Ishikawa (cell line): ENCODE results near the gene PRKACA.

Experiments used
- CEBPB ChIP-seq: IDR thresholded peaks from 2 replicates; pipeline ENCODE4 v1.6.1; 2012
- CREB1 ChIP-seq: IDR thresholded peaks from 2 replicates; pipeline ENCODE4 v1.6.1; 2012; ENCODE audit warnings: low read depth
- EGR1 ChIP-seq: IDR thresholded peaks from 2 replicates; pipeline ENCODE4 v1.6.1; 2012
- EP300 ChIP-seq: IDR thresholded peaks from 2 replicates; pipeline ENCODE4 v1.6.1; 2012; ENCODE audit warnings: borderline replicate concordance
- FOXM1 ChIP-seq: IDR thresholded peaks from 2 replicates; pipeline ENCODE4 v1.6.1; 2012; ENCODE audit warnings: low read depth, borderline replicate concordance
- MAX ChIP-seq: IDR thresholded peaks from 2 replicates; pipeline ENCODE4 v1.6.1; 2012
- RAD21 ChIP-seq: IDR thresholded peaks from 2 replicates; pipeline ENCODE4 v1.6.1; 2012; ENCODE audit warnings: low read depth
- REST ChIP-seq: IDR thresholded peaks from 2 replicates; pipeline ENCODE4 v1.6.1; 2012; ENCODE audit warnings: low read depth, mild to moderate bottlenecking
- YY1 ChIP-seq: IDR thresholded peaks from 2 replicates; pipeline ENCODE4 v1.6.1; 2012; ENCODE audit warnings: low read depth

- TF ChIP-seq RAD21 (no peak), MAX (no peak), CEBPB (no peak), EP300 (no peak), FOXM1 (no peak), YY1 (no peak), CREB1 (no peak), EGR1 (no peak), REST (no peak)
Measured at GRCh38 chr19:14102102-14102696, 15.4 kb downstream of the PRKACA start.
